Hematopoietic multipotent progenitor cell treated with erythropoietin and hydrocortisone succinate and interleukin-3 and kit ligand, for 15 days (in vitro differentiated cells): ENCODE data around the gene NEK7.
"Not testable (repeated sequence)": the region's sequence is repeated elsewhere in the genome, so short reads cannot be mapped to it uniquely, and the experiment has no call there.

Experiments used
- DNase-seq: peaks from one replicate; pipeline ENCODE4 v3.0.0-alpha.2; 2015; ENCODE audit warnings: low spot score

Gene NEK7

GRCh38 chr1:198205016-198205684 lies 48.4 kb downstream of the NEK7 start:
- DNase-seq = no peak

DNA sequence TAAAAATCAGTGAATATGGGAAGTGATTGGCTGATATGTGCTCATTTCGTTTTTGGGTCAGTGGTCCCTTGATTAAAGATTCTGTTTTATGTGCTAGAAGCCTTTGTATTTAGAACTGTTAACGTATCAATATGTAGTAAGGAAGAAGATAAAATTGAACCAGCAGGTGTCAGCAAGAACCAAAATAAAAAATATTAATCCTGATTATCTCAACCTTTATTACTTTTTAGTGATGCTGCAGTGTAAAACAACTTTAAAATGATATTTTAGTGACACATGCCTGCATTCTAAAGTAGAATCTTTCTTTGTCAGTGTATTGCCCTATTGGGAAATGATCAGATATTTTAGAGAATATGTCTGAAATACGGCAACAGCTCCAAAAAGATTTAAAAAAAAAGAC lies 49.5 kb downstream of the NEK7 start:
- DNase-seq = no peak

DNA sequence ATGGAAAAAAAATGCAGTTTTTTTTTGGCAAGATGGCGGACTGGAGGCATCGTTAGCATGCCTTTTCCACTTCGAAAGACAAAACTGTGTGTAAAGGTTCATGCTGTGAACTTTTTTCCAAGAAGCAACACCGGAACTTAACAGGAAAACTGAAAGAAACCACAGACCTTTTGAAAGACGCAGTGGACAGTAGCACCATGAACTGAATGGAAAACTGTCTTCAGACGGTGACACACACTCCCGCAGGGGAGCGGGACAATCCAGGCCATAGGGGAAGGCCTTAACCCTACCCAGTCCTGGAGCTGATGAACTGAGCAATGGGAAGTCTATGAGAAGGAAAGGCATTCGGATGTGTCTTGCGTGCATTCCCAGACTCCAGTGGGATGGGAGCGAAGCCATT lies 54.9 kb downstream of the NEK7 start:
- DNase-seq = no peak

GRCh38 chr1:198212126-198212525 lies 55.3 kb downstream of the NEK7 start:
- no peak for DNase-seq

- DNase-seq = no peak
These were observed 55.9 kb downstream of the NEK7 start for GRCh38 chr1:198212675-198213074.

GRCh38 chr1:198214924-198215323 lies 58.1 kb downstream of the NEK7 start:
- DNase-seq = no peak

DNA sequence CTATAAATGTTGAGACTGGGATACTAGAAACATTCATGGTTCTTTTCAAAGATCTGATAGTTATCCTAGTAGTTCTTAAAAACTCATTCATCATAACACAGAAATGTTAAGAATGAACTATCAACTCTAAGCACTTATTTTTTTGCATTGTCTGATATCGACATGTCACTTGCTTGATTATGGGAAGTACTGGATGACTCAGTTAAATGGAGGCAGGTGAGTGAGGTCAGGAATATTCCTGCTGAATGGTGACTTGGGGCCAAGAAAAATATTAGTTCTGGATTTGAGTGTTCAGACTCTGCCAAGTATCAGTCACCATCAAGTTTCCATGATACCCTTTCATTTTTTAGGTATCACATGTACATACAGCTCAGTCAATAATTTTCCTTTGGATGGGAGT lies 63.6 kb downstream of the NEK7 start:
- DNase-seq = no peak

- DNase-seq = not testable (repeated sequence)
These were observed 70.2 kb downstream of the NEK7 start for GRCh38 chr1:198227010-198227409.

- not testable (repeated sequence) for DNase-seq
These were observed 70.7 kb downstream of the NEK7 start for GRCh38 chr1:198227454-198227853.

- DNase-seq = no peak
These were observed 72.1 kb downstream of the NEK7 start for GRCh38 chr1:198228925-198229324.

GRCh38 chr1:198231779-198232178 lies 75.0 kb downstream of the NEK7 start:
- no peak for DNase-seq

- no peak for DNase-seq
These were observed 75.6 kb downstream of the NEK7 start for GRCh38 chr1:198232378-198232777.

DNA sequence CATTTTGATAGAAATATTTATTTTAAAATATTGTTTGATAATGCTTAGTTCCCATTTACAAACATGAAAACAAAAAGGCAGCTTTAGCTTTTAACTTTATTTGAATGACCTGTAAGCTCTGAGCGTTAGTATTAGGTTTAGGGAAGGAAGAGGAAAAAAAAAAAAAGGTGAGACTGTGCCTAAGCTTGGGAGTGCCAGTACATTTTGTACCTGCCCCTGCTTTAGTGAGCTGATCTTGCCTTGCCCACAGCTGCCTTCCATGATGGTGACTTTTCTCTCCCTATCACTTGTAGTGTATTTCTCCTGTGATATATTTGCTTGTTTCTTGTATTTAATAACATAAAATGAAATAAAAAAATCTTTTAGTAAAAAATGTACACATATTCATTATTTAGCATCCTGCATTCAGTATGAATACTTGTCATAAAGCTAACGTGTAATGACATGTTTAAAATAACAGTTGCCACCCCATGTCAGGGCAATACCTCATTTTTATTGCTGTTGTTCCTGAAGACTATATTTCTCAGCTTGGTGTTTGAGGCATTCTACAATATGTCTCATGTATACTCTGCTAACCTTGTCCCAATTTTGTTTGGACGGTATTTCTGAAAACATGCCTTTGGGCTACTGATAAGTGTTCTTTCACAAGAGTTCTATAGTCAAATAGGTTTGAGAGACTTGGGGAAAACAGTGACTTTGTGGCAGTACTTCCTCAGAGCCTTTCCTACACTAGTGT lies 76.3 kb downstream of the NEK7 start:
- DNase-seq = no peak

DNA sequence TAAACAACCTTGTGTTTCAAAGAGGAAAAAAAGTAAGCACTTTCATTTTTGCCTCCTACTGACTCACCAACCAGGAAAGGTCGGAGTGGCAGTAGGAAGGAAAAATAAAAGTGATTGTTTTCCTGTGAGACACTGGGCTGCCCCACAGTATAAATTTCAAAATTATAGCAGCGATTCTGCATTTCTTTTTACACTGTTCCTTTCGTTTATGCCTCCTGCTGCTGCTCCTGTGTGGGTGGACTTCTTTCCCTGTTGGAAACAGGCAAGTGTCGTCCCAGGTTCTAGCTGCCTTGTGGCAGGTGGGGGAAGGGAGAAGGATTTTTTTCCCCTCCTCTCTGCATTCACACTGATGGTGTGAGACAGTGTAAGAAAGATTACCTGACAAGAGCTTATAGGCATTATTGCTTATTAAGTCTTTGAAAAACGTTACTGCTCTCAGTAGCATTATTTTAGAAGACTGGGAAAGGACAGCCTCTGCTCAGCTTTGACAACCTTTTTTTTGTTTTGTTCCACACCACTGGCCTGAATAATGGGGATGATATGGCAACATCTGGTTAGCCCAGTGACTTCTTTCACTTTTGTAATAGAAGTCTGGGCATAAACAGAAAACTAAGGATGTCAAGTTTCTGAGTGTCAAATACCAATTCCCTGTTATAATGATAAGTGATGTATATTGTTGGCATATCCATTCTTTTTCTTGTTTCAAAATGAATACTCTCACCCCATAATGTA lies 77.9 kb downstream of the NEK7 start:
- DNase-seq = no peak

GRCh38 chr1:198238121-198238520 lies 81.3 kb downstream of the NEK7 start:
- no peak for DNase-seq

DNA sequence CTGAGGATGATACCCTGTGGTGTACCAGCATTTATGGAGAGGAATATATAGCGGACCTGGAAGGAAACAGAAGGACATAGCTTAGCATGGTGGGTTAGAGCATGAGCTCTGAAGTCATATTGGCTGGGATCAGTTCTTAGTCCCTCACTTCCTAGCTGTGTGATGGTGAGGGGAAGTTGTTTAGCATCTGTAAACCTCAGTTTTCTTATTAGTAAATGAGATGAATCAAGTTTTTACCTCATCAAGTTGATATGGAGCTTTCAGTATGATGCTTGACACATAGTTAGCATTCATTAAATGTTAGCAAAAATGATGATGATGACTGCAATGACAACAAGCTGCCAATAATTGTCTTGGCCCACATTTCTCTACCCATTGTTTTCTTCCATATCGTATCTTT lies 84.8 kb downstream of the NEK7 start:
- DNase-seq = no peak

GRCh38 chr1:198244772-198245171 lies 88.0 kb downstream of the NEK7 start:
- DNase-seq = no peak

GRCh38 chr1:198245379-198245778 lies 88.6 kb downstream of the NEK7 start:
- DNase-seq = no peak

- no peak for DNase-seq
These were observed 89.5 kb downstream of the NEK7 start for GRCh38 chr1:198246337-198246736.

DNA sequence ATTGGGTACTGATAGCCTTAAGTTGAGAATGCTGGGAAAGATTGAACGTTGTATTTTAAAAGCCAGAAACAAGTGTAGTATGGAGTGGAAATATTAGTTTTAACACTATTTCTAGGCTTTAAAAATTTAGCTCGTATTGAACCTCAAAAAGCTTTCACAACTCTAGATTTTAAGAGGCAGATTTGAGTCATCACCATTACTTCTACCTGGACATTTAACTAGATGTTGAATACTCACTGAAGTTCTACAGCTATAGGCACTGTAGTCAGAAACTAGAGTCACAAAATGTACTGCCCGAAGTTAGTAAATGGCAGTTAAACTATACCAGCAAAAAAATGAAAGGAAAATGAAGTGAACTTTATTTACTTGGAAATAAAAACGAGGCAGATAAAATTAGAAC lies 96.5 kb downstream of the NEK7 start:
- no peak for DNase-seq

GRCh38 chr1:198253668-198254067 lies 96.9 kb downstream of the NEK7 start:
- DNase-seq = no peak

DNA sequence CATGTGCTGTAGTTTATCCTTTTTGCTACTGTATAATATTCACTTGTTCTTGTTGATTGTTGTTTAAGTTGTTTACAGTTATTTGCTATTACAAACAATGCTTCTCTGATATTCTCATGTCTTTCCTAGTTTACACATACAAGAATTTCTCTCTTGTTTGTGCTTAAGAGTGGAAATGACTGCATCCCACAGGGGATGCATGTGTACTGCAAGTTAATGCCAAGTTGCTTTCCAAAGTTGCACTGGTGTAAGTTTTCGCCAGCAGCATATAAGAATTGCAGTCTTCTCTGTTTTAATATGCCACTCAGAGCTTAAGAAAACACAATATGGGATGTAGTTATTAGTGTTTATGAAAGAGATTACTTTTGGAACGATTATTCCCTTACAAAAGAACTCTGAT lies 97.7 kb downstream of the NEK7 start:
- no peak for DNase-seq

GRCh38 chr1:198254948-198255347 lies 98.2 kb downstream of the NEK7 start:
- DNase-seq = no peak
